IMR-90 (cell line): ENCODE data around the gene DLG5. TPM values are rescaled to one million over a fixed set of nuclear protein-coding genes. Genes with fewer than 3 reads are reported as not detected.

ENCODE experiments used
- ATAC-seq: fragments of 200-7000 bp; cut with Tn5 transposase; 2 replicates; pipeline ENCODE4 v1.9.1; 2020; ENCODE audit warnings: low read depth, mild to moderate bottlenecking, moderate library complexity
- BruUV-seq: library from RNA; stranded (reverse); fragments of 400-500 nt; replicated peaks from 2 replicates; lab custom pipeline; 2021; lab: Mats Ljungman, UMichigan
- CTCF ChIA-PET: fragments of 300-600 bp; formaldehyde crosslinking; extraction: SDS; loops from one replicate; lab custom pipeline; 2021; ENCODE audit warnings: antibody characterized with exemption; lab: Yijun Ruan, JAX
- POLR2A ChIA-PET: fragments of 300-600 bp; sonication (Branson Sonifier 250); formaldehyde crosslinking; loops from one replicate; lab custom pipeline; 2022; ENCODE audit warnings: antibody characterized with exemption; ENCODE audit not compliant: unreplicated experiment; lab: Charles Lee
- DNase-seq: peaks from one replicate; pipeline ENCODE4 v3.0.0; 2013
- H2AFZ ChIP-seq: replicated peaks from 2 replicates; pipeline ENCODE3; 2013; ENCODE audit warnings: low read length, mild to moderate bottlenecking; ENCODE audit not compliant: poor library complexity
- H2AK5ac ChIP-seq: 2 replicates; pipeline ENCODE4 v1.6.1; 2013; ENCODE audit warnings: low read depth, low read length, inconsistent platforms
- H2AK9ac ChIP-seq: replicated peaks from 2 replicates; pipeline ENCODE3; 2013; ENCODE audit warnings: mild to moderate bottlenecking, low read depth, low read length, moderate library complexity; ENCODE audit not compliant: poor library complexity
- H2BK120ac ChIP-seq: 2 replicates; pipeline ENCODE4 v1.6.1; 2013; ENCODE audit warnings: low read depth, low read length, inconsistent platforms
- H2BK15ac ChIP-seq: 3 replicates; pipeline ENCODE4 v1.6.1; 2013; ENCODE audit warnings: low read depth, low read length, inconsistent platforms
- H2BK20ac ChIP-seq: 2 replicates; pipeline ENCODE4 v1.6.1; 2013; ENCODE audit warnings: low read depth, mild to moderate bottlenecking, inconsistent platforms, low read length, moderate library complexity
- H2BK5ac ChIP-seq: 2 replicates; pipeline ENCODE4 v1.6.1; 2013; ENCODE audit warnings: mild to moderate bottlenecking, low read depth, low read length, inconsistent platforms; ENCODE audit not compliant: poor library complexity, severe bottlenecking
- H3K14ac ChIP-seq: replicated peaks from 2 replicates; pipeline ENCODE4 v1.6.1; 2013; ENCODE audit warnings: low read depth, low read length, inconsistent platforms
- H3K18ac ChIP-seq: 2 replicates; pipeline ENCODE4 v1.6.1; 2013; ENCODE audit warnings: low read depth, low read length, control low read depth
- H3K23ac ChIP-seq: 2 replicates; pipeline ENCODE4 v1.6.1; 2013; ENCODE audit warnings: low read depth, low read length, inconsistent platforms
- H3K27ac ChIP-seq: 2 replicates; pipeline ENCODE4 v1.5.1; 2013; ENCODE audit warnings: mild to moderate bottlenecking, control low read depth, low read length; ENCODE audit not compliant: insufficient read depth
- H3K27me3 ChIP-seq: 2 replicates; pipeline ENCODE4 v1.6.1; 2013; ENCODE audit warnings: low read length; ENCODE audit not compliant: control insufficient read depth, insufficient read depth
- H3K36me3 ChIP-seq: 2 replicates; pipeline ENCODE4 v1.6.1; 2013; ENCODE audit warnings: low read length, mixed read lengths; ENCODE audit not compliant: control insufficient read depth, insufficient read depth
- H3K4ac ChIP-seq: 2 replicates; pipeline ENCODE4 v1.6.1; 2013; ENCODE audit warnings: low read depth, low read length, inconsistent platforms
- H3K4me1 ChIP-seq: 2 replicates; pipeline ENCODE4 v1.6.1; 2013; ENCODE audit warnings: low read length, mixed read lengths; ENCODE audit not compliant: control insufficient read depth, insufficient read depth
- H3K4me2 ChIP-seq: 2 replicates; pipeline ENCODE4 v1.6.1; 2013; ENCODE audit warnings: low read depth, mild to moderate bottlenecking, control low read depth, low read length, moderate library complexity
- H3K4me3 ChIP-seq: 2 replicates; pipeline ENCODE4 v1.5.1; 2013; ENCODE audit warnings: low read depth, mild to moderate bottlenecking, control low read depth, low read length, moderate library complexity; ENCODE audit not compliant: insufficient read depth
- H3K56ac ChIP-seq: 2 replicates; pipeline ENCODE4 v1.6.1; 2013; ENCODE audit warnings: low read length, inconsistent platforms; ENCODE audit not compliant: insufficient read depth; ENCODE audit errors: extremely low read depth
- H3K79me1 ChIP-seq, 2 experiments: 2 replicates each; pipeline ENCODE4 v1.6.1; 2013; ENCODE audit warnings: low read length in 2 of 2, inconsistent platforms in 1 of 2, low read depth in 1 of 2
- H3K9ac ChIP-seq: 2 replicates; pipeline ENCODE4 v1.6.1; 2013; ENCODE audit warnings: low read depth, low read length, control low read depth
- H3K9me1 ChIP-seq: 2 replicates; pipeline ENCODE4 v1.6.1; 2013; ENCODE audit warnings: low read length, inconsistent platforms; ENCODE audit not compliant: insufficient read depth
- H3K9me3 ChIP-seq: 2 replicates; pipeline ENCODE4 v1.6.1; 2013; ENCODE audit warnings: low read length; ENCODE audit not compliant: control insufficient read depth, insufficient read depth
- H4K20me1 ChIP-seq: 2 replicates; pipeline ENCODE4 v1.6.1; 2013; ENCODE audit warnings: low read length, inconsistent platforms; ENCODE audit not compliant: insufficient read depth
- H4K5ac ChIP-seq: 2 replicates; pipeline ENCODE4 v1.6.1; 2013; ENCODE audit warnings: mild to moderate bottlenecking, low read depth, low read length, control low read depth
- H4K8ac ChIP-seq, 2 experiments: 2 replicates each; pipeline ENCODE4 v1.6.1; 2013; ENCODE audit warnings: low read depth in 2 of 2, low read length in 2 of 2, control low read depth in 1 of 2, inconsistent platforms in 1 of 2
- H4K91ac ChIP-seq: 2 replicates; pipeline ENCODE4 v1.6.1; 2013; ENCODE audit warnings: low read depth, low read length, inconsistent platforms; ENCODE audit not compliant: insufficient read depth
- CTCF ChIP-seq: conservative IDR thresholded peaks from 2 replicates; pipeline ENCODE4 v1.5.1; 2012; ENCODE audit warnings: mild to moderate bottlenecking, low read depth, low read length, improper control_type of control experiment
- MXI1 ChIP-seq: IDR thresholded peaks from 2 replicates; pipeline ENCODE4 v1.6.1; 2012; ENCODE audit warnings: low read depth, mild to moderate bottlenecking, low read length, moderate library complexity, borderline replicate concordance
- NFE2L2 ChIP-seq: fragments of 150-350 bp; IDR thresholded peaks from 2 replicates; pipeline ENCODE4 v1.6.1; 2016; ENCODE audit warnings: low read depth, mild to moderate bottlenecking, low read length
- WGBS, 2 experiments: methylation state at CpG; one replicate each; pipeline versions ENCODE4 v1.1.5 to v1.1.7; 2013; ENCODE audit warnings: missing lambda C conversion rate in 2 of 2; ENCODE audit not compliant: insufficient read length in 1 of 2; ENCODE audit errors: extremely low coverage in 2 of 2; 5-methylcytosine and 5-hydroxymethylcytosine counted together
- dilution Hi-C: fragments of 300-500 bp; cut with HindIII; formaldehyde crosslinking; loops from one replicate; pipeline ENCODE4 v1.14.3; 2018; ENCODE audit warnings: low sequenced_read_pairs; ENCODE audit not compliant: unreplicated experiment
- in situ Hi-C: fragments of 300-500 bp; cut with MboI; formaldehyde crosslinking; loops from 3 replicates; pipeline ENCODE4 v1.14.3; 2019; ENCODE audit warnings: low sequenced_read_pairs, inconsistent platforms, mixed read lengths
- intact Hi-C: fragments of 100-400 bp; cut with micrococcal nuclease; formaldehyde crosslinking; loops from 2 replicates; pipeline ENCODE4 v1.10.0; 2022
- polyA plus RNA-seq, 3 experiments: library from polyadenylated mRNA; depleted of rRNA; stranded (reverse); fragments of >200 nt; gene quantifications; 2 replicates each; pipeline ENCODE4 v1.2.3, GENCODE V29; 2012; ENCODE audit warnings: low replicate concordance in 1 of 3
- total RNA-seq: library from RNA; depleted of rRNA; stranded (reverse); fragments of >200 nt; gene quantifications from 2 replicates; pipeline ENCODE4 v1.2.3, GENCODE V29; 2012

DLG5 gene
- total and polyA plus RNA-seq, 2 of the 4 experiments (the other 2 are of a cell fraction): 12.7 to 28.7 TPM

GRCh38 chr10:77874872-77875271, 51.7 kb downstream of the DLG5 start:
- Histone ChIP-seq H3K9me3 (no peaks in the 10 kb centered on the region), H2BK15ac (no peak overlapping the region), H4K20me1 (peaks cover 72% of the 10 kb centered on the region), H2AFZ (no peak overlapping the region), H3K36me3 (0 out of 2 replicates have a peak, but pooled peaks cover 1% of the 10 kb centered on the region), H3K4me2 (no peak overlapping the region), H3K79me1 (peaks cover 43 to 96% of the 10 kb centered on the region in 2 experiments), H3K23ac (no peak overlapping the region), H3K18ac (no peak overlapping the region), H2BK20ac (no peak overlapping the region), H4K5ac (no peak overlapping the region), H3K27me3 (no peaks in the 10 kb centered on the region), H3K4me1 (peaks cover 24% of the 10 kb centered on the region), H3K56ac (no peak overlapping the region), H3K4ac (no peak overlapping the region), H2BK5ac (no peak overlapping the region), H2AK5ac (no peak overlapping the region), H4K91ac (no peak overlapping the region), H3K4me3 (no peak overlapping the region), H3K27ac (no peak overlapping the region), H2AK9ac (no peak overlapping the region), H4K8ac (no peak overlapping the region), H3K9me1 (peaks cover 45% of the 10 kb centered on the region), H2BK120ac (no peak overlapping the region), H3K9ac (no peak overlapping the region), H3K14ac (no peak overlapping the region)
- intact Hi-C loops: no loop called here
- dilution Hi-C loops: no loop called here
- TF ChIP-seq NFE2L2 (no peak), MXI1 (no peak), CTCF (no peak)
- CTCF ChIA-PET: no interaction called here
- ATAC-seq (no peak), DNase-seq (no peak)
- POLR2A ChIA-PET: interaction anchor here (0.7 kb wide), 1 partner anchor 37 kb away, joined by 10 read pairs; no protein-coding TSS in a partner anchor
- BruUV-seq: no TSS peak
- WGBS, 2 experiments: no CpG with 5 or more reads among the region's 3 CpGs
- in situ Hi-C loops: no loop called here
